Measurements from ENCODE around the gene AQP2.

- TF ChIP-seq, protein P1, sequence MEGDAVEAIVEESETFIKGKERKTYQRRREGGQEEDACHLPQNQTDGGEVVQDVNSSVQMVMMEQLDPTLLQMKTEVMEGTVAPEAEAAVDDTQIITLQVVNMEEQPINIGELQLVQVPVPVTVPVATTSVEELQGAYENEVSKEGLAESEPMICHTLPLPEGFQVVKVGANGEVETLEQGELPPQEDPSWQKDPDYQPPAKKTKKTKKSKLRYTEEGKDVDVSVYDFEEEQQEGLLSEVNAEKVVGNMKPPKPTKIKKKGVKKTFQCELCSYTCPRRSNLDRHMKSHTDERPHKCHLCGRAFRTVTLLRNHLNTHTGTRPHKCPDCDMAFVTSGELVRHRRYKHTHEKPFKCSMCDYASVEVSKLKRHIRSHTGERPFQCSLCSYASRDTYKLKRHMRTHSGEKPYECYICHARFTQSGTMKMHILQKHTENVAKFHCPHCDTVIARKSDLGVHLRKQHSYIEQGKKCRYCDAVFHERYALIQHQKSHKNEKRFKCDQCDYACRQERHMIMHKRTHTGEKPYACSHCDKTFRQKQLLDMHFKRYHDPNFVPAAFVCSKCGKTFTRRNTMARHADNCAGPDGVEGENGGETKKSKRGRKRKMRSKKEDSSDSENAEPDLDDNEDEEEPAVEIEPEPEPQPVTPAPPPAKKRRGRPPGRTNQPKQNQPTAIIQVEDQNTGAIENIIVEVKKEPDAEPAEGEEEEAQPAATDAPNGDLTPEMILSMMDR (IDR thresholded peaks at IDR 0.05) = no peak
- TF ChIP-seq POLR2A (IDR thresholded peaks at IDR 0.05) = no peak
Measured at GRCh38 chr12:49963976-49964815, 13.7 kb downstream of the AQP2 start.

Measured in breast epithelium (tissue), 3 donors.